HG02623 (cell line): ENCODE measurements around the gene USP17L11.
"Not testable (repeated sequence)": the region's sequence is repeated elsewhere in the genome, so short reads cannot be mapped to it uniquely, and the experiment has no call there.

ENCODE experiments used
- ATAC-seq: cut with Tn5 transposase; IDR thresholded peaks from one replicate; pipeline ENCODE4 v1.9.1; 2021; ENCODE audit warnings: moderate library complexity; ENCODE audit not compliant: unreplicated experiment

Gene USP17L11

DNA sequence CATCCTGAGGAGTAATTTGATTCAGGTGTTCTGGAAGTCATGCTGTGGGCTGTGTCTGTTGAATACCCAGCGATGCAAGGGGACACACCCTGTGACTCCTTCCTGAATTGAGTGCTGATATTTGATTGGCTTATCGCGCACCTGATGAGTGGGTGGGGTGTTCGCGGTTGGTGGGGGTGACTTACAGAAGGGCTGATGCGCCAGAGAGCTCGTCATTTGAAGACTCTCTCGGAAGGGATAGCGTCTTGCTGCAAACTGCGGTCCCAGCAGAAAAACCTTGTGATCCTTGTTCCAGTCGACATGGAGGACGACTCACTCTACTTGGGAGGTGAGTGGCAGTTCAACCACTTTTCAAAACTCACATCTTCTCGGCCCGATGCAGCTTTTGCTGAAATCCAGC is at the start of gene USP17L11:
Gene USP17L11, plus strand, starts transcription at position 301 of the 400 bp plus-strand sequence. Its CDS starts 0 bp downstream, at position 301.
- not testable (repeated sequence) for ATAC-seq

- ATAC-seq, result not testable (repeated sequence)
These were observed 49.2 kb upstream of the USP17L11 start for GRCh38 chr4:9165990-9166389.

- ATAC-seq, result not testable (repeated sequence)
These were observed 45.3 kb upstream of the USP17L11 start, which contains the start of gene FAM90A26 for GRCh38 chr4:9169791-9170459. Gene FAM90A26, plus strand, starts transcription at chr4:9170409. Its CDS starts 2,764 bp downstream, at chr4:9173173.

DNA sequence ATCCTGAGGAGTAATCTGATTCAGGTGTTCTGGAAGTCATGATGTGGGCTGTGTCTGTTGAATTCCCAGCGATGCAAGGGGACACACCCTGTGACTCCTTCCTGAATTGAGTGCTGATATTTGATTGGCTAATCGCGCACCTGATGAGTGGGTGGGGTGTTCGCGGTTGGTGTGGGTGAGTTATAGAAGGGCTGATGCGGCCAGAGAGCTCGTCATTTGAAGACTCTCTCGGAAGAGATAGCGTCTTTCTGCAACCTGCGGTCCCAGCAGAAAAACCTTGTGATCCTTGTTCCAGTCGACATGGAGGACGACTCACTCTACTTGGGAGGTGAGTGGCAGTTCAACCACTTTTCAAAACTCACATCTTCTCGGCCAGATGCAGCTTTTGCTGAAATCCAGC is 4.8 kb upstream of the USP17L11 start, which contains the start of gene USP17L10:
Gene USP17L10, plus strand, starts transcription at position 301 of the 400 bp plus-strand sequence. Its CDS starts 0 bp downstream, at position 301.
- not testable (repeated sequence) for ATAC-seq

GRCh38 chr4:9214701-9215100 is 504 bp upstream of the USP17L11 start:
- not testable (repeated sequence) for ATAC-seq

DNA sequence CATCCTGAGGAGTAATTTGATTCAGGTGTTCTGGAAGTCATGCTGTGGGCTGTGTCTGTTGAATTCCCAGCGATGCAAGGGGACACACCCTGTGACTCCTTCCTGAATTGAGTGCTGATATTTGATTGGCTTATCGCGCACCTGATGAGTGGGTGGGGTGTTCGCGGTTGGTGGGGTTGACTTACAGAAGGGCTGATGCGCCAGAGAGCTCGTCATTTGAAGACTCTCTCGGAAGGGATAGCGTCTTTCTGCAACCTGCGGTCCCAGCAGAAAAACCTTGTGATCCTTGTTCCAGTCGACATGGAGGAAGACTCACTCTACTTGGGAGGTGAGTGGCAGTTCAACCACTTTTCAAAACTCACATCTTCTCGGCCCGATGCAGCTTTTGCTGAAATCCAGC is 4.6 kb downstream of the USP17L11 start, which contains the start of gene USP17L12:
Gene USP17L12, plus strand, starts transcription at position 301 of the 400 bp plus-strand sequence. Its CDS starts 0 bp downstream, at position 301.
- not testable (repeated sequence) for ATAC-seq

DNA sequence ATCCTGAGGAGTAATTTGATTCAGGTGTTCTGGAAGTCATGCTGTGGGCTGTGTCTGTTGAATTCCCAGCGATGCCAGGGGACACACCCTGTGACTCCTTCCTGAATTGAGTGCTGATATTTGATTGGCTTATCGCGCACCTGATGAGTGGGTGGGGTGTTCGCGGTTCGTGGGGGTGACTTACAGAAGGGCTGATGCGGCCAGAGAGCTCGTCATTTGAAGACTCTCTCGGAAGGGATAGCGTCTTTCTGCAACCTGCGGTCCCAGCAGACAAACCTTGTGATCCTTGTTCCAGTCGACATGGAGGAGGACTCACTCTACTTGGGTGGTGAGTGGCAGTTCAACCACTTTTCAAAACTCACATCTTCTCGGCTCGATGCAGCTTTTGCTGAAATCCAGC is 9.4 kb downstream of the USP17L11 start, which contains the start of gene USP17L13:
Gene USP17L13, plus strand, starts transcription at position 301 of the 400 bp plus-strand sequence. Its CDS starts 0 bp downstream, at position 301.
- ATAC-seq, result not testable (repeated sequence)

DNA sequence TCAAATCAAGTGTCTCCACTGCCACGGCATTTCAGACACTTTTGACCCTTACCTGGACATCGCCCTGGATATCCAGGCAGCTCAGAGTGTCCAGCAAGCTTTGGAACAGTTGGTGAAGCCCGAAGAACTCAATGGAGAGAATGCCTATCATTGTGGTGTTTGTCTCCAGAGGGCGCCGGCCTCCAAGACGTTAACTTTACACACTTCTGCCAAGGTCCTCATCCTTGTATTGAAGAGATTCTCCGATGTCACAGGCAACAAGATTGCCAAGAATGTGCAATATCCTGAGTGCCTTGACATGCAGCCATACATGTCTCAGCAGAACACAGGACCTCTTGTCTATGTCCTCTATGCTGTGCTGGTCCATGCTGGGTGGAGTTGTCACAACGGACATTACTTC is 15.0 kb downstream of the USP17L11 start:
- ATAC-seq, result not testable (repeated sequence)

- not testable (repeated sequence) for ATAC-seq
These were observed 18.9 kb downstream of the USP17L11 start, which contains the start of gene USP17L15 for GRCh38 chr4:9234085-9234484. Gene USP17L15, plus strand, starts transcription at chr4:9234385. Its CDS starts 0 bp downstream, at chr4:9234385.

DNA sequence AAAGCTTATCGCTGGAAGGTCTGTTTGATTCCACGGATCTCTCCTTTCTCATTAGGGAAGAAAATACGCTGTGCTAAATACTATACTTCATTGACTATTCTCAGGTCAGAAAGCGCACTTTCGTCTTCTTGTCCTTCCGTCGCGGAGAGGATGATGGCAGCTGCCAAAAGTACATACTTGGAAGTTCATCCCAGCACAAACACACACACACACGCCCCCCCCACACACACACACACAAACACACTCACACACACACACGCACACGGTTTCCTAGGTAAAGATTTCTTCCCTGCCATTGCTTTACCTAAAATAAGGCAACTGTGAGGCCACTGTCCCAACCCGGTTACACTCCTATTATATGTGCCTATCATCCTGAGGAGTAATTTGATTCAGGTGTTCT is 23.3 kb downstream of the USP17L11 start:
- ATAC-seq, result not testable (repeated sequence)

DNA sequence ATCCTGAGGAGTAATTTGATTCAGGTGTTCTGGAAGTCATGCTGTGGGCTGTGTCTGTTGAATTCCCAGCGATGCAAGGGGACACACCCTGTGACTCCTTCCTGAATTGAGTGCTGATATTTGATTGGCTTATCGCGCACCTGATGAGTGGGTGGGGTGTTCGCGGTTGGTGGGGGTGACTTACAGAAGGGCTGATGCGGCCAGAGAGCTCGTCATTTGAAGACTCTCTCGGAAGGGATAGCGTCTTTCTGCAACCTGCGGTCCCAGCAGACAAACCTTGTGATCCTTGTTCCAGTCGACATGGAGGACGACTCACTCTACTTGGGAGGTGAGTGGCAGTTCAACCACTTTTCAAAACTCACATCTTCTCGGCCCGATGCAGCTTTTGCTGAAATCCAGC is 28.4 kb downstream of the USP17L11 start, which contains the start of gene USP17L17:
Gene USP17L17, plus strand, starts transcription at position 301 of the 400 bp plus-strand sequence. Its CDS starts 0 bp downstream, at position 301.
- ATAC-seq, result not testable (repeated sequence)

GRCh38 chr4:9247953-9248680 is 32.9 kb downstream of the USP17L11 start, which contains the start of gene USP17L18:
Gene USP17L18, plus strand, starts transcription at chr4:9248630. Its CDS starts 0 bp downstream, at chr4:9248630.
- ATAC-seq, result not testable (repeated sequence)

GRCh38 chr4:9253078-9253477 is 37.9 kb downstream of the USP17L11 start, which contains the start of gene USP17L19:
Gene USP17L19, plus strand, starts transcription at chr4:9253378. Its CDS starts 0 bp downstream, at chr4:9253378.
- ATAC-seq, result not testable (repeated sequence)

- not testable (repeated sequence) for ATAC-seq
These were observed 42.6 kb downstream of the USP17L11 start, which contains the start of gene USP17L20 for GRCh38 chr4:9257824-9258223. Gene USP17L20, plus strand, starts transcription at chr4:9258124. Its CDS starts 0 bp downstream, at chr4:9258124.

GRCh38 chr4:9262572-9262971 is 47.4 kb downstream of the USP17L11 start, which contains the start of gene USP17L21:
Gene USP17L21, plus strand, starts transcription at chr4:9262872. Its CDS starts 0 bp downstream, at chr4:9262872.
- not testable (repeated sequence) for ATAC-seq
